Measurements from ENCODE around the gene HDGF.

The HDGF gene

GRCh38 chr1:156698995-156699394, 52.5 kb downstream of the HDGF start:
- no peak for DNase-seq (ENCODE audit: low read depth, low spot score)

- no peak for DNase-seq (ENCODE audit: low read depth, low spot score)
Measured at GRCh38 chr1:156697481-156697880, 54.0 kb downstream of the HDGF start.

- DNase-seq (ENCODE audit: low read depth, low spot score), result no peak
Measured at GRCh38 chr1:156696755-156697154, 54.7 kb downstream of the HDGF start.

- no peak for DNase-seq (ENCODE audit: low read depth, low spot score)
Measured at GRCh38 chr1:156694690-156694962, 56.8 kb downstream of the HDGF start.

- DNase-seq (ENCODE audit: low read depth, low spot score), result no peak
Measured at GRCh38 chr1:156693848-156694689, 57.4 kb downstream of the HDGF start.

GRCh38 chr1:156692925-156693847, 58.3 kb downstream of the HDGF start:
- DNase-seq (ENCODE audit: low read depth, low spot score), result no peak

- no peak for DNase-seq (ENCODE audit: low read depth, low spot score)
Measured at GRCh38 chr1:156692441-156692924, 59.0 kb downstream of the HDGF start.
